Upper lobe of right lung (tissue), 1 donor: ENCODE data around the gene SPNS3. TPM values are rescaled to one million over a fixed set of nuclear protein-coding genes. Genes with fewer than 3 reads are reported as not detected.

ENCODE experiments used
- ATAC-seq: fragments of 200-7000 bp; cut with Tn5 transposase; one replicate; pipeline ENCODE4 v1.9.1; 2020; ENCODE audit warnings: mild to moderate bottlenecking, moderate library complexity
- DNase-seq: peaks from one replicate; pipeline ENCODE4 v3.0.0-alpha.2; 2020
- H3K27ac ChIP-seq: fragments of 200-600 bp; one replicate; pipeline ENCODE4 v1.8.0; 2022
- H3K27me3 ChIP-seq: fragments of 200-600 bp; one replicate; pipeline ENCODE4 v1.8.0; 2022; ENCODE audit warnings: mild to moderate bottlenecking
- H3K36me3 ChIP-seq: fragments of 200-600 bp; one replicate; pipeline ENCODE4 v1.8.0; 2022
- H3K4me1 ChIP-seq: fragments of 200-600 bp; one replicate; pipeline ENCODE4 v1.8.0; 2022
- H3K4me3 ChIP-seq: fragments of 200-600 bp; one replicate; pipeline ENCODE4 v1.8.0; 2022; ENCODE audit warnings: mild to moderate bottlenecking
- H3K9me3 ChIP-seq: fragments of 200-600 bp; one replicate; pipeline ENCODE4 v1.8.0; 2022
- CTCF ChIP-seq: fragments of 200-600 bp; IDR thresholded peaks from one replicate; pipeline ENCODE4 v1.8.0; 2022; ENCODE audit warnings: antibody characterized with exemption
- intact Hi-C: fragments of 100-400 bp; cut with DNase I; formaldehyde crosslinking; loops from one replicate; pipeline ENCODE4 v1.11.0; 2022
- total RNA-seq: library from RNA; stranded (reverse); fragmentation: NEBNext Ultra II Directional; extraction: Animal tissue kit (Norgen Biotek cat#: 25700); gene quantifications from one replicate; pipeline ENCODE4 v1.2.1, GENCODE V29; 2021
- donor health status: DM: no; HTN: yes; CAD: no; lungs with severe emphysema.

The SPNS3 gene
- total RNA-seq, 1 donor from 2014 or later: 0.87 TPM

DNA sequence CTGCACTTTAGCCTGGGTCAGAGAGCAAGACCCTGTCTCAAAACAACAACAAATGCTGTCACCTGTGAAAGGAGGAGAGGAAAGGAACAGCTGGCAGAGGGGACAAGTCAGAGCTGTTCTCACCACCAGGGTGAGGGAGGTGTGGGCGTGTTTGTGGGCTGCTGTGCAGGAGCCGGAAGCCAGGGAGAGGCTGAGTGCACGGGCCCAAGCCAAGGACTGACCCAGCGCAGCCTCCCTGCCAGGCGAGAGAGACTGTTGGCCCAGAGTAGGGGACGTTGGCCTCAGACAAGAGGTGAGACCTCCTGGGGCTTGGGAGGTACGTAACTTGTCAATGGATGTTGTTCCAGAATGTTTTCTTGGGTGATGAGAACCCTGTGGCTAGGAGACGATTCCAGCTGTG, 75.7 kb downstream of the SPNS3 start:
- ATAC-seq: peak; percentile 57
- Histone ChIP-seq H3K27ac (peak overlapping the region; percentile 65), H3K4me3 (no peak overlapping the region), H3K4me1 (peaks cover 77% of the 10 kb centered on the region), H3K9me3 (no peaks in the 10 kb centered on the region), H3K27me3 (no peaks in the 10 kb centered on the region), H3K36me3 (no peaks in the 10 kb centered on the region)
- intact Hi-C loops: no loop called here
- DNase-seq: peak; percentile 80
- no peak for TF ChIP-seq CTCF

DNA sequence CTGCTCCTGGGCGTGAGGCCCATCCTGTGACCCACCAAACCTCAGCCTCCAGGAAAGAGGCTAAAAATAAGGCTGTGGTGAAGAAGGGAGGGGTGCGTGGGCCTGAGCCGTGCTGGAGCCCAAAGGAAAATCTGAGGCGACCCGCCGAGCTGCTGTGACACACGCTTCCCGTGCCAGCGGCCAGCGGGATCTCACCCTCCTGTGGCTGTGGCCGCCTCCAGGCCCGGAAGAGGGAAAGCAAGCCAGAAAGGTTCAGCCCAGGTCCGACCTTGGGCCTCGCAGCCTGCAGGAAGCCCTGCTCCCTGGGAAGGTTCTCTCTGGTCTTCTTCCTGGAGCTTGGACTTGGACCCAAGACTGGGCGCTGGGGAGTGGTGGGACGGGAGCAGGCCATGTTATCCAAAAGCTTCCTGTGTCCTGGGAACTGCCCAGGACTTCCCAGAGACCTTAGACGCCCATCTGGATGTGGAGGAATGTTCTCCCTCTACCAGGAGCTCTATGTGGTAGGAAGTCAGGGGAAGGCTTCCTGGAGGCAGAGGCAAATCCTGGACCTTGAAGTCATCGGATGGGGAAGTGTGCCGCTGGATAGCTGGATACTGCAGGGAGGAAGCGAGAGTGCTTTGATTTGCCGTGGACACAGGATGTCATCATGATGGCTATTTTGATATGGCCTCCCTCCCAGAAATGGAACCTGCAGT, 76.3 kb downstream of the SPNS3 start:
- peak overlapping the region; percentile 65 for H3K27ac ChIP-seq
- intact Hi-C loops: no loop called here
- ATAC-seq (no peak), DNase-seq (no peak)
- TF ChIP-seq CTCF: no peak
- no peaks in the 10 kb centered on the region for H3K27me3 ChIP-seq
- H3K36me3 ChIP-seq: no peaks in the 10 kb centered on the region
- H3K9me3 ChIP-seq: no peaks in the 10 kb centered on the region
- no peak overlapping the region for H3K4me3 ChIP-seq
- peaks cover 78% of the 10 kb centered on the region for H3K4me1 ChIP-seq

- Histone ChIP-seq H3K27ac (no peak overlapping the region), H3K9me3 (no peaks in the 10 kb centered on the region), H3K27me3 (no peaks in the 10 kb centered on the region), H3K4me3 (no peak overlapping the region), H3K4me1 (peaks cover 78% of the 10 kb centered on the region), H3K36me3 (no peaks in the 10 kb centered on the region)
- intact Hi-C loops: no loop called here
- no peak for TF ChIP-seq CTCF
- DNase-seq: no peak
- ATAC-seq: no peak
Measured at GRCh38 chr17:4510618-4510941, 76.8 kb downstream of the SPNS3 start.

GRCh38 chr17:4511199-4511932, 77.6 kb downstream of the SPNS3 start:
- no peaks in the 10 kb centered on the region for H3K9me3 ChIP-seq
- H3K4me1 ChIP-seq: peaks cover 75% of the 10 kb centered on the region
- H3K36me3 ChIP-seq: no peaks in the 10 kb centered on the region
- no peaks in the 10 kb centered on the region for H3K27me3 ChIP-seq
- no peak for TF ChIP-seq CTCF
- intact Hi-C loops: no loop called here
- H3K27ac ChIP-seq: peak overlapping the region; percentile 11
- ATAC-seq (no peak), DNase-seq (no peak)
- no peak overlapping the region for H3K4me3 ChIP-seq

DNA sequence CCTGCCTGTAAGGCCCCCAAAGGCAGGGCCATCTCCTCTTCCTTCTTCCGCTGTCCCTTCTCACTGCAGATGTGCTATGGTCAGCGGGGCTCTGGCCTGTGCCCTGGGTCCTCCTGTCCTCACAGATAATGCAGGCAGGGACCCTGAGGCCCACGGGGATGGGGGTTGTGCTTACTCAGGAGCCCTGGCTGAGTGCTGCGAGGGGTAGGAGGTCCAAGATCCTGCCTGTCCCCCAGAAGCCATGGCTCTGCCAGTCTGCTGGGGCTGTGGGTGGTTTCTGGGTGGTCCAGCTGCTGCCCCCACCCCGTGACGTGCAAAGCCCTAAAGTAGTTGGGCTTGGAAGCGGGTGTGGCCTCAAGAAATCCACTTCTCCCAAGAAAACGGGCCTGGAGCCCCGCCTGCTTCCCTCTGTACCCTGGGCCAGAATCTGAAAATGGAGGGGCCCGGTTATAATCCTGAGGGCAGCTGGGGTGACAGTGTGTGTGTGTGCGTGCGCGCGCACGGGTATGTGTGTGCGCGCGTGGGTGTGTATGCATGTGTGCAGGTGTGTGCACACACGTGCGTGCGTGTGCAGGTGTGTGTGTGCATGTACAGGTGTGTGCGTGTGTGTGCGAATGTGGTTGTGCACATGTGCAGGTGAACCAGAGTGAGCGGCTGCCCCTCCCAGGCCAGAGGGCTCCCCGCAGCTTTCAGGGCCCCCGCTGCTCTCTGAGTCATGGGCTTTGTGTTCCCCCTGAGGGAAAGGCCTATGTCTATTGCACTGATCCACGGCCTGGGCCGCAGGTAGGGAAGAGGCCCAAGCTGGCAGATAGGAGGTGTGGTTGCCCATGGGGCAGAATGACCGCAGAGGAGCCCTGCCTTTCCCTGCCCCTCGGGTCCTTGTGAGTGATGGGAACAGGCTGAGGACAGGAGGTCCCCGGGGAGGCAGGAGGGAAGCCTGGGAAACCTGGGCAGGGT, 78.7 kb downstream of the SPNS3 start:
- DNase-seq (no peak), ATAC-seq (no peak)
- Histone ChIP-seq H3K27me3 (no peaks in the 10 kb centered on the region), H3K4me1 (peaks cover 78% of the 10 kb centered on the region), H3K4me3 (no peak overlapping the region), H3K36me3 (no peaks in the 10 kb centered on the region), H3K9me3 (no peaks in the 10 kb centered on the region), H3K27ac (no peak overlapping the region)
- TF ChIP-seq CTCF: no peak
- intact Hi-C loops: no loop called here
